ENCODE measurements around the gene C3orf33. TPM values are rescaled to one million over a fixed set of nuclear protein-coding genes. Genes with fewer than 3 reads are reported as not detected.

C3orf33 gene
- total RNA-seq, 4 donors from 2014 or later, result 1.5 to 3.7 TPM; not detected in 2

DNA sequence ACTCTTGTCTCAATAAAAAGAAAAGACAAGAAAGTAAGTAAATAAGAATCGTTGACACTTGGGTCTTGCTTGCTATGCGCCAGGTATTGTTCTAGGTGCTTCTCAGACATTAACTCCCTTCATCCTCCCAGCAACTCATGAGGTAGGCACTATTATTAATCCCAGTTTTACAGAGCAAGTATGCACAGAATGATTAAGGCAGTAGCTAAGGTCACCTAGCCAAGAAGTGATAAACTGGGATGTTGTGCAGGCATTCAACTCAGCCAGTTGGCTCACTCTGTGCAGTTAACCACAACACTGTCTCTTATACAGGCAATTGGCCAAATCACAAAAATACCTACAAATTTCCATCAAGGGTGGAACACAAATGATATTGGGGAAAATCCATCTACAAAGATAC is 1.7 kb upstream of the C3orf33 start:
- no peak for DNase-seq
- Histone ChIP-seq H3K36me3 (no peaks in the 10 kb centered on the region), H3K27me3 (no peaks in the 10 kb centered on the region), H3K4me1 (peaks cover 0 to 10% (median 0%) of the 10 kb centered on the region in 4 donors), H3K27ac (no peak overlapping the region), H3K9me3 (no peaks in the 10 kb centered on the region), H3K4me3 (no peak overlapping the region)
- WGBS, 2 donors (ENCODE audit: low coverage in 1 of 2), result 81 to 100% methylated on average over 1 to 2 of the region's 2 CpGs
- intact Hi-C loops (cut with DNase I; ENCODE audit: low total_unique reads), result loop anchor here (5.0 kb wide), 1 partner anchor 64 kb away; the partner anchor contains the start of gene GMPS
- TF ChIP-seq POLR2AphosphoS5 (IDR thresholded peaks at IDR 0.05), result no peak
- TF ChIP-seq EP300 (IDR thresholded peaks at IDR 0.05; ENCODE audit: low read depth), result no peak
- TF ChIP-seq CTCF (IDR thresholded peaks at IDR 0.05), result no peak
- TF ChIP-seq POLR2A (IDR thresholded peaks at IDR 0.05), result no peak
- in situ Hi-C loops (cut with MboI; ENCODE audit: low pct_ligation_motif_present in 1 of 4, low pct_unique_long_range_greater_than_20kb in 1 of 4, low sequenced_read_pairs in 3 of 4), result no loop called here

- intact Hi-C loops (cut with DNase I; ENCODE audit: low total_unique reads) (loop anchor here (5.0 kb wide), 1 partner anchor 67 kb away; the partner anchor contains the start of gene GMPS), in situ Hi-C loops (cut with MboI; ENCODE audit: low pct_ligation_motif_present in 1 of 4, low pct_unique_long_range_greater_than_20kb in 1 of 4, low sequenced_read_pairs in 3 of 4) (no loop called here)
- Histone ChIP-seq H3K27me3 (no peaks in the 10 kb centered on the region), H3K36me3 (no peaks in the 10 kb centered on the region), H3K27ac (peak overlapping the region; percentile 74 to 81 (median 80)), H3K9me3 (no peaks in the 10 kb centered on the region), H3K4me1 (peaks cover 0 to 10% (median 0%) of the 10 kb centered on the region in 4 donors), H3K4me3 (peak overlapping the region; percentile 52 to 79 (median 59))
- TF ChIP-seq EP300 (IDR thresholded peaks at IDR 0.05; ENCODE audit: low read depth) (no peak), POLR2A (IDR thresholded peaks at IDR 0.05) (no peak), CTCF (IDR thresholded peaks at IDR 0.05) (no peak), POLR2AphosphoS5 (IDR thresholded peaks at IDR 0.05) (no peak)
- WGBS, 2 donors (ENCODE audit: low coverage in 1 of 2), result 20 to 36% methylated on average over 6 to 15 of the region's 15 CpGs
- peak; percentile 57 for DNase-seq
Measured at GRCh38 chr3:155805204-155805801, 775 bp downstream of the C3orf33 start.

DNA sequence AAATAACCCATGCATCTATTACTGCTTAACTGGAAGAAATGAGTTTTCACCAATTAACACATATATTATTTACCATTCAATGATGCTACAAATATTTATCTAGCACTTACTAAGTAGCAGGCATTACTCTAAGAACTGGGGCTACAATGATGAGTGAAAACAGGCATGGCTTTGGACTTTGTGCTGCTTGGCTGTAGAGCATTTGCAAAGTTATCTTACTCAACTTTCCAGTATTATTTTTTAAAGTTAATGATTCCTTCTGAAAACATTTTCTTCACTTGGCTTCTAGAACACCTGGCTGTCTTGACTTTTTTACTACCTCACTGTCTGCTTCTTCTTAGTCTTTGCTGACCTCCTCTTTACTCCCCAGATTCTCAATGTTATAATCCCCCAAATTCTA is 1.8 kb downstream of the C3orf33 start:
- peaks cover 0 to 10% (median 0%) of the 10 kb centered on the region in 4 donors for H3K4me1 ChIP-seq
- H3K9me3 ChIP-seq, result no peaks in the 10 kb centered on the region
- H3K27ac ChIP-seq, result no peak overlapping the region
- no peak overlapping the region for H3K4me3 ChIP-seq
- in situ Hi-C loops (cut with MboI; ENCODE audit: low pct_ligation_motif_present in 1 of 4, low pct_unique_long_range_greater_than_20kb in 1 of 4, low sequenced_read_pairs in 3 of 4), result no loop called here
- no peaks in the 10 kb centered on the region for H3K36me3 ChIP-seq
- no peak for DNase-seq
- TF ChIP-seq EP300 (IDR thresholded peaks at IDR 0.05; ENCODE audit: low read depth), result no peak
- TF ChIP-seq POLR2AphosphoS5 (IDR thresholded peaks at IDR 0.05), result no peak
- no peak for TF ChIP-seq CTCF (IDR thresholded peaks at IDR 0.05)
- TF ChIP-seq POLR2A (IDR thresholded peaks at IDR 0.05), result no peak
- intact Hi-C loops (cut with DNase I; ENCODE audit: low total_unique reads), result no loop called here
- no peaks in the 10 kb centered on the region for H3K27me3 ChIP-seq

- 75 to 90% methylated on average over 1 of the region's 1 CpG for WGBS, 2 donors (ENCODE audit: low coverage in 1 of 2)
- no peak for DNase-seq
- intact Hi-C loops (cut with DNase I; ENCODE audit: low total_unique reads) (no loop called here), in situ Hi-C loops (cut with MboI; ENCODE audit: low pct_ligation_motif_present in 1 of 4, low pct_unique_long_range_greater_than_20kb in 1 of 4, low sequenced_read_pairs in 3 of 4) (no loop called here)
- Histone ChIP-seq H3K9me3 (no peaks in the 10 kb centered on the region), H3K4me3 (no peak overlapping the region), H3K27ac (no peak overlapping the region), H3K27me3 (no peaks in the 10 kb centered on the region), H3K36me3 (no peaks in the 10 kb centered on the region), H3K4me1 (no peaks in the 10 kb centered on the region)
- TF ChIP-seq CTCF (IDR thresholded peaks at IDR 0.05) (no peak), POLR2AphosphoS5 (IDR thresholded peaks at IDR 0.05) (no peak), POLR2A (IDR thresholded peaks at IDR 0.05) (no peak), EP300 (IDR thresholded peaks at IDR 0.05; ENCODE audit: low read depth) (no peak)
Measured at GRCh38 chr3:155792532-155792931, 13.5 kb downstream of the C3orf33 start.
